GM12864 (cell line): ENCODE data around the gene PRR22.

ENCODE experiments used
- DNase-seq: peaks from one replicate; pipeline ENCODE4 v3.0.0-alpha.2; 2011; ENCODE audit warnings: low read depth
- H3K4me3 ChIP-seq: 2 replicates; pipeline ENCODE4 v1.5.1; 2011; ENCODE audit warnings: mild to moderate bottlenecking, low read depth, low read length, control low read depth
- TF ChIP-seq, protein P1 (sequence below): IDR thresholded peaks from 2 replicates; pipeline ENCODE4 v1.5.1; 2011; ENCODE audit warnings: low read depth, mild to moderate bottlenecking, moderate library complexity, low read length, control low read depth, inconsistent platforms; ENCODE audit errors: missing control alignments

PRR22 gene

DNA sequence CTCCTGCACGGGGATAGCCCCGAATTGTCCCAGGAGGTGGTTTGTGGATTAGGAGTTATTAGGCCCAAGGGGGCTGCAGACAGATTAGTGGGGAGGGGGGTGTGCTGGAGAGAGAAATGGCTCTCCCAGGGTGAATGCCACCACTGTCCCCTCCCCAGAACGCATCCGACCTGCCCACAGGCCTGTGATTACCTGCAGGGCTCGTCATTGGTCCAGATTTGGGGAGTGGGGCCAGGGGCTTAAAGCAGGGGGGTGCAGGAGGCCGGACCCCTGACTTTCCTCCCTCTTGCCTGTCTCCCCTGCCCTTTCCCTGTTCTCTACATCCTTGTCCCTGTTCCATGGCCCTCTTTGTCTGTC, 21.6 kb upstream of the PRR22 start:
- TF ChIP-seq, protein P1, sequence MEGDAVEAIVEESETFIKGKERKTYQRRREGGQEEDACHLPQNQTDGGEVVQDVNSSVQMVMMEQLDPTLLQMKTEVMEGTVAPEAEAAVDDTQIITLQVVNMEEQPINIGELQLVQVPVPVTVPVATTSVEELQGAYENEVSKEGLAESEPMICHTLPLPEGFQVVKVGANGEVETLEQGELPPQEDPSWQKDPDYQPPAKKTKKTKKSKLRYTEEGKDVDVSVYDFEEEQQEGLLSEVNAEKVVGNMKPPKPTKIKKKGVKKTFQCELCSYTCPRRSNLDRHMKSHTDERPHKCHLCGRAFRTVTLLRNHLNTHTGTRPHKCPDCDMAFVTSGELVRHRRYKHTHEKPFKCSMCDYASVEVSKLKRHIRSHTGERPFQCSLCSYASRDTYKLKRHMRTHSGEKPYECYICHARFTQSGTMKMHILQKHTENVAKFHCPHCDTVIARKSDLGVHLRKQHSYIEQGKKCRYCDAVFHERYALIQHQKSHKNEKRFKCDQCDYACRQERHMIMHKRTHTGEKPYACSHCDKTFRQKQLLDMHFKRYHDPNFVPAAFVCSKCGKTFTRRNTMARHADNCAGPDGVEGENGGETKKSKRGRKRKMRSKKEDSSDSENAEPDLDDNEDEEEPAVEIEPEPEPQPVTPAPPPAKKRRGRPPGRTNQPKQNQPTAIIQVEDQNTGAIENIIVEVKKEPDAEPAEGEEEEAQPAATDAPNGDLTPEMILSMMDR, result no peak
- H3K4me3 ChIP-seq, result no peak overlapping the region
- no peak for DNase-seq

DNA sequence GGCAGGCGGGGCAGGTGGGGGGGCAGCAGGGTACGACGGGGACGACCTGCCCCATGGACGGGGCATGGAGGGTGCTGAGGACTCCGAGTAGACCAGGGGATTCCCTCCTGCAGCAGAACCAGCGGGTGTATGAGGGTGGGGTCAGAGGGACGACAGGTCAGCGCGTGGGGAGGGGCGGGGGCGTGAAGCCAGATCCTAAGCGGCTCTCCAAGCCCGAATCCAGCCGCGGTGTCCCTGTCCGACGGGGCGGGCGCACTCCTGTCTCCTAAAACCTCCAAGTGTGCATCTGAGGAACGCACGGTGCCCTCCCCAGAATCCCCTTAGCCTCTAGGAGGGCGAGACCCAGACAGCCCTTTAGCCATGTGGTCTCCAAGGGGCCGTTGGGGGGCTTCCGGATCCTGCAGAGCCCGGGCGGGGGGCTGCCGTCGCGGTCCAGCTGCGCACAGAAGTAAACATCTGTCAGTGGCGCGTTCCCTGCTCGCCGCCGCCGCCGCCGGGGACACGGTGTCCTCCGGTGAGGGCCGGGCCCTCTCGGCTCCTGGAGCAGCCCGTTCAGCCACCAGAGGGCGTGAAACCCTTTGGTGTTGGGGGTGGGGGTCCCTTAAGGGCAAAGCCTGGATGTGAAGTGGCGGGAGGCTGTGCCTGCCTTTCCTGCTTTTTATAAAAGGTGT, 21.1 kb upstream of the PRR22 start:
- no peak for DNase-seq
- TF ChIP-seq, protein P1, result peak; percentile 45
- no peak overlapping the region for H3K4me3 ChIP-seq

DNA sequence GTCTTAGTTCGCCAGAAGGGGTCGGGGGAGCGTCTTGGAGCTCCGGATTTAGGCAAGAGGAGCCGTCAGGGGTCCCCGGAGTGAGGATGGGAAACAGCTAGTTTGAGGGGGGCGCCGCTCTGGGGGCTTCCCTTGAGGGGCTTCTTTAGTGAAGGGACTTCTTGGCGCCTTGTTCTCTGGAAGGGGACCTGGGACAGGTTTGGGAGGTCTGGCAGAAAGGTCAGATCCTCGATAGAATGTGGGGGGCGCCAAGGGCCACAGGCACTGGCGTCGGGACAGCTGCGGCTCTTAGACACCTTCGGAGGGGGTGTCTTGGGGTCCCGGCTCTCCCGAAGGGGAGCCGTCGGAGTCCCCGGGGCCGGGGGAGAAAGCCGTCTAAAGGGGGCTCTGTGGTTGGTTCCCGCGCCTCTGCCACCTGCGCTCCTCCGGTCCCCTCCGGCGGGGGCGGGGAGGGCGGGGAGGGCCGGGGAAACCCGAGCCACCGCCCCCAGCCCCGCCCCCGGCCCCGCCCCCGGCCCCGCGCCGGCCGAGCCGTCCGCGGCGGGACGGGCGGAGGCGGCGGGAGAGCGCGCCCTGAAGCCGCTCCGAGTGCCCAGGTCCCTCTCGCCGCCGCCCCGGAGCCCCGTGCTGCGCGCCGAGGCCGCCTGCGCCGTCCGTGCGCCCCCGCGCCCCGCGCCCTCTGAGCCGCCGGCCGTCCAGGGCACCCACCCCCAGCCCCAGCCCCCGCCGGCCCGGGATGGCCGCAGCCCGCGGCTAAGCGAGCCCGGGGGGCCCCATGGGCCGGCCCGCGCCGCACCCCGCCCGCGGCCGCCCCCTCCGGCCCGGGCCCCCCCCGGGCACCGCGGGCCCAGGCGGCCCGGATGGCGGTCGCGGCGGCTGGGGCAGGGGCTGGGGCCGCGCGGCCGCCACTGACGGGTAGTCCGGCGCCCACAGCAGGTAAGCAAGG, 20.2 kb upstream of the PRR22 start, which contains the start of gene NRTN:
TSS of gene NRTN (plus strand) at position 552 of the 946 bp plus-strand sequence. CDS start 19,099 bp downstream, outside the sequence.
- TF ChIP-seq, protein P1, result no peak
- no peak for DNase-seq
- no peak within 1 kb of the TSS for H3K4me3 ChIP-seq

DNA sequence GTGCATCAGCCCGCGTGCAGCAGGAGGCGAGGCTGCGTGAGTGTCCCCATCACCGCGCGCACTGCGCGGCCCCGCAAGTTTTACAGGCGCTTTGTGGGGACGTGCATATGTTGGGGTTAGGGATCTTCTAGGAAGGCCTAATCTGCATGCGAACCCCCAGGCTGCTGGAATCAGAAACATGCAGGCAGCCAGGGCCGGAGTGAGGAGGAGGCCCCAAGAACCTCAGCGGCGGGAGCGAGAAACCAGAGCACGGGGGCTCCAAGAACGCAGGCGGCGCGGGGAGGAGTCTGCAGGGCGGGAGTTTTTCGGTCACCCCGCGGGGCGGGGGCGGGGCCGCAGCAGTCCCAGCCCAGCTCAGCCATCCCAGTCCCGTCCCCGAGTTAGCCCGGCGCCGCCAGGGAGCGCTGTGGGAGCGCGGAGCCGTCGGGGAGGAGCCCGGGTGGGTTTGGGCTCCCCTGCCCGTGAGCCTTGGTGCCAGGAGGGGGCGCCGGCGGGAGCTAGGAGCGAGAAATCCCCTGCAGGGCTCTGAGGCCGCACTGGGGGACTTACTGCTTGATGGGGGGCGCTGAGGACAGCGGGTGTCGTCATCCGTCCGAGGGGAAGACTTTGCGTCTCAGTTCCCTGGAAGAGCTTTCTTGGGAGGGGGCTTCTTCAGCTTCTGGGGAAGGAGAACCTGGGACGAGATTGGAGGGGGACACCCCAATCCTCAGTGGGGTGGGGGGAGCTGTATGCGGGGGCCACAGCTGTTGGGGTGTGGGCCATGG, 19.4 kb upstream of the PRR22 start:
- H3K4me3 ChIP-seq, result peak overlapping the region; percentile 14
- peak; percentile 35 for DNase-seq
- TF ChIP-seq, protein P1, result peak; percentile 87

DNA sequence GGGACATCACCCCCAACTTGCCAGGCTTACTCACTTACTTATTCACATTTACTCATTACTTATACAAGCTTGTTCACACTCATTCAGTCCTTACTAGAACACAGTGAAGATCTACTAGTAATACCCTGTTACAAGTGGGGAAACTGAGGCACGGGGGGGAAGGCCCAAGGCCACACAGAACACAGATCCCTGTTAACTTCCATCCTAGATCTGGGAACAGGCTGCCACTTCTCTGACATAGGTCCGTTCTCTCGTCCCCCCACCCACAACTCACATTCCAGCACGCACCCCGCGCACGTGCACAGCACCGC, 18.9 kb upstream of the PRR22 start:
- TF ChIP-seq, protein P1, result no peak
- no peak for DNase-seq
- peak overlapping the region; percentile 14 for H3K4me3 ChIP-seq

DNA sequence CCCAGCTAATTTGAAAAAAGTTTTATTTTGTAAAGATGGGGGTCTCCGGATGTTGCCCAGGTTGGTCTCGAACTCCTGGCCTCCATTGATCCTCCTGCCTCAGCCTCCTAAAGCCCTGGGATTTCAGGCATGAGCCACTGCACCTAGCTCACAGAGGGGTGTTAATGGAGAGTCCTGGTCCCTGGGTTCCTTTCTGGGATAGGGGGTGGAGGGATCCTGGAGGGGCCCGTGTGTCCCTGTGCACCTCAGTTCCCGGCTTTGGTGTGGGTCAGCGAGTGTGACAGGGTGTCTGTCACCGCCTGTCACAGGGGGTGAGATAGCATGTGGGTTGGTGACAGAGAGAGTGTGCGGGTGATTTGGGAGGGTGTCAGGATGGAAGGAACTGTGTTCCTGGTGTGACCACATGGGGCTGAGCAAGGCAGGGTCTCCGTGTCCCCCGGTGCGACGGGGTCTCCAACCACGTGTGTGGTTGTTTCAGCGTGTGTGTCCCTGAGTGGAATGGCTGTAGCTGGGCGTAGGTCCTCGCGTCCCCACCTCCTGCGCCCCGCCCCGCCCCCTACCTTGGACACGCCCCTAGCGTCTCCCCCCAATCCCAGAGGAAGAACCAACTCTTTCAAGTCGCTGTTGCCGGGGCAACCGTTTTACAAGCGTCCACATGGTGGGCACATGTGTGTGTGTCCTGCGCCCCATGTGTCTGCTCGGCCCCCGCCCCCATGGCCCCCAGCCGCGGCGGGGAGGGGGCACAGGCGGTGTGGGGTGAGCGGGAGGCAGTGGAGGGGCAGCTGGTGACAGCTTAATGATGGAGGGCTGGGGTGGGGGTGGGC, 17.5 kb upstream of the PRR22 start:
- no peak overlapping the region for H3K4me3 ChIP-seq
- DNase-seq, result no peak
- TF ChIP-seq, protein P1, result no peak
